Stimulated activated CD8-positive, alpha-beta memory T cell treated with anti-CD3 and anti-CD28 coated beads, Interleukin-4, amount 100 ng/mL, for 1 hour (primary cell): Measurements from ENCODE around the gene VSIG10.
"Not testable (repeated sequence)": the region's sequence is repeated elsewhere in the genome, so short reads cannot be mapped to it uniquely, and the experiment has no call there.

Experiments used
- DNase-seq, 2 donors: peaks; one replicate each; pipeline ENCODE4 v3.0.0-alpha.2; 2020; ENCODE audit warnings: low read depth in 2 of 2, low spot score in 1 of 2

The VSIG10 gene

GRCh38 chr12:118103601-118104382 lies at the start of gene VSIG10:
VSIG10 (minus strand) TSS chr12:118104011; CDS start chr12:118103671, 340 bp downstream.
- no peak for DNase-seq

GRCh38 chr12:118151755-118152154 lies 47.9 kb upstream of the VSIG10 start:
- no peak for DNase-seq

GRCh38 chr12:118150625-118151024 lies 46.8 kb upstream of the VSIG10 start:
- no peak for DNase-seq

- DNase-seq = no peak
Measured at GRCh38 chr12:118148287-118148686, 44.5 kb upstream of the VSIG10 start.

GRCh38 chr12:118145798-118146156 lies 42.0 kb upstream of the VSIG10 start:
- DNase-seq = no peak

GRCh38 chr12:118145113-118145797 lies 41.4 kb upstream of the VSIG10 start:
- DNase-seq = no peak

- no peak for DNase-seq
Measured at GRCh38 chr12:118144499-118144898, 40.7 kb upstream of the VSIG10 start.

- DNase-seq = no peak
Measured at GRCh38 chr12:118140825-118141224, 37.0 kb upstream of the VSIG10 start.

- no peak for DNase-seq
Measured at GRCh38 chr12:118137148-118137678, 33.4 kb upstream of the VSIG10 start.

- DNase-seq = peak in 1 of 2 donors; percentile 5
Measured at GRCh38 chr12:118136559-118137003, 32.8 kb upstream of the VSIG10 start.

- DNase-seq = peak; percentile 82 to 86
Measured at GRCh38 chr12:118135788-118136558, 32.2 kb upstream of the VSIG10 start, which contains the start of gene PEBP1. PEBP1 (plus strand) TSS chr12:118136124; CDS start chr12:118136210, 86 bp downstream.

GRCh38 chr12:118129436-118129835 lies 25.6 kb upstream of the VSIG10 start:
- not testable (repeated sequence) for DNase-seq

- no peak for DNase-seq
Measured at GRCh38 chr12:118127867-118128266, 24.1 kb upstream of the VSIG10 start.

GRCh38 chr12:118126119-118126757 lies 22.4 kb upstream of the VSIG10 start:
- no peak for DNase-seq

GRCh38 chr12:118125743-118126118 lies 21.9 kb upstream of the VSIG10 start:
- no peak for DNase-seq

GRCh38 chr12:118124333-118124874 lies 20.6 kb upstream of the VSIG10 start:
- no peak for DNase-seq

- DNase-seq = no peak
Measured at GRCh38 chr12:118122264-118122663, 18.5 kb upstream of the VSIG10 start.

GRCh38 chr12:118120579-118121363 lies 17.0 kb upstream of the VSIG10 start:
- DNase-seq = peak; percentile 11 to 36

- no peak for DNase-seq
Measured at GRCh38 chr12:118119449-118119879, 15.7 kb upstream of the VSIG10 start.

- DNase-seq = no peak
Measured at GRCh38 chr12:118109088-118109487, 5.3 kb upstream of the VSIG10 start.
